ENCODE data around the gene REPS2.
"Not testable (repeated sequence)": the region's sequence is repeated elsewhere in the genome, so short reads cannot be mapped to it uniquely, and the experiment has no call there.

The REPS2 gene

DNA sequence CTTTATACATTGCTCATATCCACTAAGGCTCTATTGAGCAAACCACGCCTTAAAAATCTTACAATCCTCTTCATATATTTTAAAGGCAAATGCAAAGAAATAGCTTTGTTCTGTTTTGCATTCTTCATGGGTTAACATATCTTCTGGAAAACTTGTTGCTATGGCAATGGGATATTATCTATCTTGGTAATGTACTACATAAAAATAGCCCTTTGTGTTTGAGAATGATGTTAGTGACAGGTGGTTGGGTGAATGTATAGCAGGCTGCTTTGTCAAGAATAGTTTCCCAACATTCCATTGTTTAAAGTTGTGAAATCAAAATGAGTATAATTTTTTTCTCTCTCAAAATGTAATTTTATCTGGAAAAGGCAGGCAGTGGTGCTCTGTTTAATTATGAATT lies 16.8 kb downstream of the REPS2 start:
- no peak for DNase-seq (ENCODE audit: low read depth in 2 of 2)

DNA sequence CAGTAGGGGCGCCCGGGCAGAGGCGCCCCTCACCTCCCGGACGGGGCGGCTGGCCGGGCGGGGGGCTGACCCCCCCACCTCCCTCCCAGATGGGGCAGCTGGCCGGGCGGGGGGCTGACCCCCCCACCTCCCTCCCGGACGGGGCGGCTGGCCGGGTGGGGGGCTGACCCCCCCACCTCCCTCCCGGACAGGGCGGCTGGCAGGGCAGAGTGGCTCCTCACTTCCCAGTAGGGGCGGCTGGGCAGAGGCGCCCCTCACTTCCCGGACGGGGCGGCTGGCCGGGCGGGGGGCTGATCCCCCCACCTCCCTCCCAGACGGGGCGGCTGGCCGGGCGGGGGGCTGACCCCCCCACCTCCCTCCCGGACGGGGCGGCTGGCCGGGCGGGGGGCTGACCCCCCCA lies 18.5 kb downstream of the REPS2 start:
- not testable (repeated sequence) for DNase-seq (ENCODE audit: low read depth in 2 of 2)

- DNase-seq (ENCODE audit: low read depth in 2 of 2), result no peak
Observed at GRCh38 chrX:16966752-16967448, 20.4 kb downstream of the REPS2 start.

DNA sequence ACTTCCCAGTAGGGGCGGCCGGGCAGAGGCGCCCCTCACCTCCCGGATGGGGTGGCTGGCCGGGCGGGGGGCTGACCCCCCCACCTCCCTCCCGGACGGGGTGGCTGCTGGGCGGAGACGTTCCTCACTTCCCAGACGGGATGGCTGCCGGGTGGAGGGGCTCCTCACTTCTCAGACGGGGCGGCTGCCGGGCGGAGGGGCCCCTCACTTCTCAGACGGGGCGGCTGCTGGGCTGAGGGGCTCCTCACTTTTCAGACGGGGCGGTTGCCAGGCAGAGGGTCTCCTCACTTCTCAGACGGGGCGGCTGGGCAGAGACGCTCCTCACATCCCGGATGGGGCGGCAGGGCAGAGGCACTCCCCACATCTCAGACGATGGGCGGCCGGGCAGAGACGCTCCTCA lies 22.3 kb downstream of the REPS2 start:
- not testable (repeated sequence) for DNase-seq (ENCODE audit: low read depth in 2 of 2)

- DNase-seq (ENCODE audit: low read depth in 2 of 2), result no peak
Observed at GRCh38 chrX:16970977-16971376, 24.5 kb downstream of the REPS2 start.

- no peak for DNase-seq (ENCODE audit: low read depth in 2 of 2)
Observed at GRCh38 chrX:16971694-16972093, 25.2 kb downstream of the REPS2 start.

- DNase-seq (ENCODE audit: low read depth in 2 of 2), result no peak
Observed at GRCh38 chrX:16975233-16975632, 28.8 kb downstream of the REPS2 start.

DNA sequence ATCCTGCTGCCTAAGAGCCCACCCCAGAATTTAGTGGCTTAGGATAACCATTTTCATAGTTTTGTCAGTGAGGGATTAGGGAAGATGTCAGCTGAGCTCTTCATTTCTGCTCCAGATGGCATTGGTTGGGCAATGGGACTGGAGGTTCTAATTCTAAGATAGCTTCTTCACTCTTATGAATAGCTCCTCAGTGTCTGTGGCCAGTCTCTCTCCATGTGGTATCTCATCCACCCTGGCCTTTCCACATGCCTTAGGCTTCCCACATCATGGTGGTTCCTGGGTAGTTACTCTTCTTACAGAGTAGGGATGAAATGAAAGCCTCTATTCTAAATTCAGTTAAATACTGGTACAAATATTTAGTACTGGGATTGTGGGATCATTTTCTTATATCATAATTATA lies 31.3 kb downstream of the REPS2 start:
- DNase-seq (ENCODE audit: low read depth in 2 of 2), result no peak

- no peak for DNase-seq (ENCODE audit: low read depth in 2 of 2)
Observed at GRCh38 chrX:16978193-16978984, 31.9 kb downstream of the REPS2 start.

DNA sequence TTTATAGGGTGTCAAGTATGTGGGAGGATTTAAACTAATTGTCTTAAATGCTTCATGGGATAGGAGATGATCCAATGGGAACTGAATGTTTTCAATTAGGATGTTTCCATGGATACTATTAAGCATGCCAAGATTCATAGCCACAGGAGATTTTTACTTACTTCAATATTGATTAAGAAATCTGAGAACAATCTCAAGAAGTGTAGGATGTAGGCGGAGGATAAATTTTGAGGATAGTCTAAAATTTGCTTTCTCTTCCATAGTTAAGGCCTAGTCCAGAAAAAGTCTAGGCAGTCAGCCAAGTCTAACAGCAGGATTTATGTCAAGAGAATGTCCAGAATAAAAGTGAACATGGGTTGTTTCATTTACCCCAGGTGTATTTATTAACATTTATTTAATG lies 32.8 kb downstream of the REPS2 start:
- DNase-seq (ENCODE audit: low read depth in 2 of 2), result no peak

GRCh38 chrX:16981209-16981608 lies 34.8 kb downstream of the REPS2 start:
- DNase-seq (ENCODE audit: low read depth in 2 of 2), result no peak

- no peak for DNase-seq (ENCODE audit: low read depth in 2 of 2)
Observed at GRCh38 chrX:16981980-16982379, 35.5 kb downstream of the REPS2 start.

DNA sequence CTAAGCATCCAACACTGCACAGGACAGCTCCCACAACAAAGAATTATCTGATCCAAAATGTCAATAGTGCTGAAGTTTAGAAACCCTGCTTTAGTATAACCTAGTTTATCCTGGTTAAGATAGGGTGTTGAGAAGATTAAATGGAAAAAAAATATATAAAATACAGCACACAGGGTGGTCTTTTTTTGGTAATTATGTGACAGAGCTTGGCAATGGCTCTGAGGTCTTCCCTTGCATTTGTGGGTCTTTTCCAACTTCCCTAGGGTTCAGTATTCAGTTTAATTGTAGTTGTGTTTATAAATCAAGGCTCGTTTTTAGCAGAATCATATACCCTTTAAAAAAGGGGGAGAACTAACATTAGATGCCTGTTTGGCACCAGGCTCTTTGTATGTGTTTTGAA lies 36.6 kb downstream of the REPS2 start:
- DNase-seq (ENCODE audit: low read depth in 2 of 2), result no peak

- DNase-seq (ENCODE audit: low read depth in 2 of 2), result no peak
Observed at GRCh38 chrX:16985286-16985685, 38.8 kb downstream of the REPS2 start.

DNA sequence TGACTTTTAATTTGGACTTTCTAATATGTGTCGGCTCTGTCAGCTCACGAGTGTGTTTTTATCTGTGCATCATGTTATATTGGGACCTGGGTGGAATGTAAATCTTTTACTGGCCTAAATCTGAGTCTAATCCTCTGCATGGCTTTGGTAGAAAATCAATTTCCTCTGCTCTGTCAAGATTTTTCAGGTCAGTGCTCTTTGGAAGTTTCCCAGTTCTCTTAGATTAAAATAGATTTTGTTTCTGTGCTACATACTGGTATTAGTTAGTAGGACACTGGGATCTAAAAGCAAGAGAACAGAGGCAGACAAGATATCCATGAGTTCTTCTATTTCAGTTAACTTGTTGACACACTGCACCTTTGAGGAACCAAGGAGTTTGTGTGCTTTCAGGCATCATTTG lies 39.7 kb downstream of the REPS2 start:
- no peak for DNase-seq (ENCODE audit: low read depth in 2 of 2)

DNA sequence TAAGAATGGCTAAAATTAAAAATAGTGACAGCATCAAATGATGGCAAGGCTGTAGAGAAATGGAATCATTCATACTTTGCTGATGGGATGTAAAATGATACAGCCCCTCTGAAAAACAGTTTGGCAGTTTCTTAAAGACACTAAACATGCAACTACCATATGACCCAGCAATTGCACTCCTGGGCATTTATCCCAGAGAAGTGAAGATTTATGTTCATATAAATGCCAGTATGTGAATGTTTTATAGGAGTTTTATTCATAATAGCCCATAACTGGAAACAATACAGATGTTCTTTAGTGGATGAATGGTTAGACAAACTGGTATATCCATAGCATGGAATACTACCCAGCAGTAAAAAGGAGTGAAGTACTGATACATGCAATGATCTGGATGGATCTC lies 43.3 kb downstream of the REPS2 start:
- no peak for DNase-seq (ENCODE audit: low read depth in 2 of 2)

DNA sequence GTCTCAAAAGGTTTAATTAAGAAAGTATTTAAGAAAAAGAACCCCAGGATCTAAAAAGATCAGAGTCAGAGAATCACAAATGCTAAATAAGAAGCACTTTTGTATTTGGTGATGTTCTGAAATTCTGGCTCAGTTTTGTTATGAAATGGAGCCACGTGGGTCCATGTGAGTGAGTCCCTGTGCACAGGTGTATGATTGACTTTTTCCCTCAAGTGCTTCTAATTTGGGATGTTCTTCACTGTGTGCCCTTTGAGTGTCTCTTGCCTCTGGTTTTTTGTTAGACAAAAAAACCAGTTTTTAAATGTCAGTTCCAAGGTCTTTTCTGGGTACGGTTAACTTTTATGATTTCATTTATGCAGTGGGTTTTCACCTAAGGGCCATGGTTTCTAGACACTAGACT lies 44.4 kb downstream of the REPS2 start:
- no peak for DNase-seq (ENCODE audit: low read depth in 2 of 2)

DNA sequence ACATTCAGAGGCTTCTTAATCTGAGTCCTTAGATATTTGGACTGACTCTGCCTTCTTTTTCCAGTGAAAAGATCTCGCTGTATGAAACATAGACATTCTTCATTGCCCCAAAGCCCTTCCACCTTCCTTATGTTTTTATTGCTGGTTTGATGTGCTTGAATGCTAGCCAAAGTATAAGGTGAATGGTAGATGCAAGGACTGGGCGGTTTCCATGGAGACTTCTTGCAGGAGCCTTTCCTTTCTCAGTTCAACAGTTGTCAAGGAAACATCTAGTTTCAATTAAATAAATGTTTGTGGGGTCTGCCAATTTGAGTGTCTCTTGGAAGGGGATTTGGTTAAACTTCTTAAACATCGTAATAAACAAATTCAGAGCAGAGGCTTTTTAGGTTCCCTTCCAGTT lies 46.0 kb downstream of the REPS2 start:
- no peak for DNase-seq (ENCODE audit: low read depth in 2 of 2)

GRCh38 chrX:16992951-16993350 lies 46.5 kb downstream of the REPS2 start:
- DNase-seq (ENCODE audit: low read depth in 2 of 2), result no peak

DNA sequence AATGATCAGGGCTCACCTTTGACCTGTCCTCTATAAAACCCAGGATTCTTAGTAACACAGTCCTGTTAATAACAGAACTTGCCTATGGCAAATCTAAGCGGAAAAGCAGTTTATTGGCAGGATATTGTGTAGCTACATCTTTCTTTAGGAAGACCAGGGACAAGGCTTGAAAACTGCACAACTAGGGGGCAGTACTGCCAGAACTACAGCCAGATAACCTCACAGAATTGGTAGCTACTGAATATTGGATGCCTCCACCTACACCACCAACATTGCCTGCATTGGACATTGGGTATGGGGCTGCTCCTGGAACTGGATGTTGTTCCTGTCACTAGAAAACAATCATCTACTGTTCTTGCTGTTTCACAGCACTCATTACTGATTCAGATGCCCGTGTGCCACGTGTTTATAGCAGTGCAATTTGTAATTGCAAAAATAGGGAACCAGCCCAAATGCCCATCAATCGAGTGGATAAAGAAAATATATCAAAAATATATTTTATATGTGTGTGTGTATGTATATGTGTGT lies 47.4 kb downstream of the REPS2 start:
- DNase-seq (ENCODE audit: low read depth in 2 of 2), result no peak

- no peak for DNase-seq (ENCODE audit: low read depth in 2 of 2)
Observed at GRCh38 chrX:16994736-16995135, 48.3 kb downstream of the REPS2 start.

GRCh38 chrX:16997313-16997712 lies 50.9 kb downstream of the REPS2 start:
- no peak for DNase-seq (ENCODE audit: low read depth in 2 of 2)

DNA sequence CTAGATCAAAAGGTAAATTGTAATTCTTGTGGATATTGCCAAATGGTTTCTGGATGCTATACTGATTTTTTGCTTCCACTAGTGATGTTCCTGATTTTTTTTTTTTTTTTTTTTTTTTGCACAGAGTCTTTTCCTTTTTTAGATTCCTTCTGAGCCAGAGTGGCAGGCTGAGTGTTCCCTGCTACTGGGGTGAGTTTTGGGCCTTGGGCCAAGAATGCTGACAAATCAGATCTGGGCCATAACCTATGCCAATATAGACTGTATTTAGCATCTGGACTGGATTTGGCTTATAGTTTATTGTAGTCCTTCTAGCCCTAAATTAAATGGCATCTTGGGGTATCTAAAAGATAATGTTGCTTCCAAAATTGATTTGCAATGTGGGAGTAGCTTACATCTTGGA lies 52.8 kb downstream of the REPS2 start:
- no peak for DNase-seq (ENCODE audit: low read depth in 2 of 2)
